Subcutaneous adipose tissue (tissue), 4 donors: Measurements from ENCODE around the gene MEOX1. TPM values are rescaled to one million over a fixed set of nuclear protein-coding genes. Genes with fewer than 3 reads are reported as not detected.

Experiments
- CTCF ChIP-seq: fragments of 450-650 bp; IDR thresholded peaks from one replicate; pipeline ENCODE4 v1.5.1; 2016; ENCODE audit warnings: low read depth, mild to moderate bottlenecking, control low read depth, antibody characterized with exemption, moderate library complexity
- total RNA-seq, 4 donors: library from RNA; depleted of rRNA; stranded (reverse); fragments of >200 nt; gene quantifications; one replicate each; pipeline ENCODE4 v1.1.0, GENCODE V29; 2016

MEOX1 gene
- total RNA-seq, 4 donors from 2014 or later: 5.6 to 31.5 (median 15.1) TPM

- TF ChIP-seq CTCF: no peak
These were observed 24.0 kb downstream of the MEOX1 start for GRCh38 chr17:43637563-43638323.

GRCh38 chr17:43636426-43636825 lies 25.3 kb downstream of the MEOX1 start:
- TF ChIP-seq CTCF: no peak

GRCh38 chr17:43634591-43635125 lies 27.1 kb downstream of the MEOX1 start:
- TF ChIP-seq CTCF: no peak

GRCh38 chr17:43632221-43632620 lies 29.5 kb downstream of the MEOX1 start:
- no peak for TF ChIP-seq CTCF

GRCh38 chr17:43631429-43631828 lies 30.3 kb downstream of the MEOX1 start:
- TF ChIP-seq CTCF: no peak

GRCh38 chr17:43628089-43628650 lies 33.6 kb downstream of the MEOX1 start:
- no peak for TF ChIP-seq CTCF

GRCh38 chr17:43627653-43628052 lies 34.1 kb downstream of the MEOX1 start:
- TF ChIP-seq CTCF: no peak
